GM13977 (cell line): ENCODE results near the gene HHAT.

ENCODE experiments used
- DNase-seq: peaks from one replicate; pipeline ENCODE4 v3.0.0; 2012; ENCODE audit warnings: low spot score
- CTCF ChIP-seq: IDR thresholded peaks from 2 replicates; pipeline ENCODE4 v1.5.1; 2012; ENCODE audit warnings: mild to moderate bottlenecking, control low read depth; ENCODE audit not compliant: insufficient read depth; ENCODE audit errors: extremely low read depth, missing control alignments
- in situ Hi-C: fragments of 300-500 bp; cut with MboI; formaldehyde crosslinking; loops from one replicate; pipeline ENCODE4 v1.12.0; 2022; ENCODE audit warnings: low sequenced_read_pairs, low pct_unique_long_range_greater_than_20kb, mixed read lengths, inconsistent platforms; ENCODE audit not compliant: unreplicated experiment

The HHAT gene

GRCh38 chr1:210482945-210483617 lies 154.4 kb downstream of the HHAT start:
- no peak for DNase-seq

GRCh38 chr1:210483821-210484220 lies 155.1 kb downstream of the HHAT start:
- DNase-seq = no peak
- in situ Hi-C loops = no loop called here
- no peak for TF ChIP-seq CTCF

More at GRCh38 chr1:210482945-210483617, 154.4 kb downstream of the HHAT start:
- in situ Hi-C loops = no loop called here
- TF ChIP-seq CTCF = no peak

- in situ Hi-C loops = no loop called here
- TF ChIP-seq CTCF = no peak
- DNase-seq = no peak
Measured at GRCh38 chr1:210487021-210487420, 158.3 kb downstream of the HHAT start.

- in situ Hi-C loops = no loop called here
- no peak for DNase-seq
- no peak for TF ChIP-seq CTCF
Measured at GRCh38 chr1:210489491-210489890, 160.8 kb downstream of the HHAT start.

- TF ChIP-seq CTCF = no peak
- DNase-seq = no peak
- in situ Hi-C loops = no loop called here
Measured at GRCh38 chr1:210490781-210491180, 162.1 kb downstream of the HHAT start.

- no peak for DNase-seq
- TF ChIP-seq CTCF = no peak
- in situ Hi-C loops = no loop called here
Measured at GRCh38 chr1:210496063-210496462, 167.4 kb downstream of the HHAT start.

GRCh38 chr1:210499956-210500355 lies 171.3 kb downstream of the HHAT start:
- in situ Hi-C loops = no loop called here
- TF ChIP-seq CTCF = no peak
- no peak for DNase-seq
